HCT116 (cell line): ENCODE results near the gene CALML6.
"Not testable (repeated sequence)": the region's sequence is repeated elsewhere in the genome, so short reads cannot be mapped to it uniquely, and the experiment has no call there.

ENCODE experiments used
- CTCF ChIP-seq, 3 experiments: fragments of 200-600 bp in 1 of 3; sonication (generic) in 1 of 3; IDR thresholded peaks in 2 of 3; conservative IDR thresholded peaks in 1 of 3; 2 replicates each; pipeline ENCODE4 v1.5.1; 2012 to 2017; ENCODE audit warnings: low read depth in 2 of 3, low read length in 2 of 3, antibody characterized with exemption in 1 of 3, borderline replicate concordance in 1 of 3, control low read depth in 1 of 3, mild to moderate bottlenecking in 1 of 3, mixed read lengths in 1 of 3, mixed run types in 1 of 3, moderate library complexity in 1 of 3; ENCODE audit not compliant: insufficient read depth in 1 of 3
- EGR1 ChIP-seq: IDR thresholded peaks from 2 replicates; pipeline ENCODE4 v1.6.1; 2012; ENCODE audit warnings: low read depth
- EZH2 ChIP-seq: fragments of 200-600 bp; sonication (generic); IDR thresholded peaks from 2 replicates; pipeline ENCODE4 v1.6.1; 2017; ENCODE audit warnings: antibody characterized with exemption, mixed run types
- POLR2A ChIP-seq: IDR thresholded peaks from 2 replicates; pipeline ENCODE4 v1.7.0; 2011; ENCODE audit warnings: borderline replicate concordance; ENCODE audit not compliant: insufficient read depth, insufficient read length; ENCODE audit errors: extremely low read depth
- POLR2AphosphoS5 ChIP-seq: IDR thresholded peaks from 2 replicates; pipeline ENCODE4 v1.6.1; 2011; ENCODE audit warnings: mild to moderate bottlenecking, low read depth, low read length, moderate library complexity
- RAD21 ChIP-seq: IDR thresholded peaks from 2 replicates; pipeline ENCODE4 v1.6.1; 2012; ENCODE audit warnings: low read depth, mild to moderate bottlenecking
- ZFX ChIP-seq: fragments of 450-650 bp; IDR thresholded peaks from 2 replicates; pipeline ENCODE4 v1.6.1; 2017
- ZNF274 ChIP-seq: fragments of 200-500 bp; sonication (Bioruptor generic); IDR thresholded peaks from 2 replicates; pipeline ENCODE4 v1.6.1; 2014; ENCODE audit warnings: mild to moderate bottlenecking, low read depth, low read length, inconsistent platforms

- TF ChIP-seq CTCF (IDR thresholded peaks at IDR 0.05 in 2 of 3, conservative IDR thresholded peaks at IDR 0.05 in 1 of 3; ENCODE audit: borderline replicate concordance in 1 of 3, insufficient read depth in 1 of 3, low read depth in 2 of 3, low read length in 2 of 3); POLR2AphosphoS5; POLR2A; ZFX; EGR1; RAD21; EZH2; ZNF274: not testable (repeated sequence)
Observed at GRCh38 chr1:1883890-1884289, 31.2 kb upstream of the CALML6 start.
